CD4-positive, alpha-beta T cell treated with Interleukin-4 for 1 hour (primary cell): ENCODE results near the gene NSMCE1.

ENCODE experiments used
- DNase-seq, 2 donors: peaks; one replicate each; pipeline ENCODE4 v3.0.0-alpha.2; 2020 to 2022

The NSMCE1 gene

DNA sequence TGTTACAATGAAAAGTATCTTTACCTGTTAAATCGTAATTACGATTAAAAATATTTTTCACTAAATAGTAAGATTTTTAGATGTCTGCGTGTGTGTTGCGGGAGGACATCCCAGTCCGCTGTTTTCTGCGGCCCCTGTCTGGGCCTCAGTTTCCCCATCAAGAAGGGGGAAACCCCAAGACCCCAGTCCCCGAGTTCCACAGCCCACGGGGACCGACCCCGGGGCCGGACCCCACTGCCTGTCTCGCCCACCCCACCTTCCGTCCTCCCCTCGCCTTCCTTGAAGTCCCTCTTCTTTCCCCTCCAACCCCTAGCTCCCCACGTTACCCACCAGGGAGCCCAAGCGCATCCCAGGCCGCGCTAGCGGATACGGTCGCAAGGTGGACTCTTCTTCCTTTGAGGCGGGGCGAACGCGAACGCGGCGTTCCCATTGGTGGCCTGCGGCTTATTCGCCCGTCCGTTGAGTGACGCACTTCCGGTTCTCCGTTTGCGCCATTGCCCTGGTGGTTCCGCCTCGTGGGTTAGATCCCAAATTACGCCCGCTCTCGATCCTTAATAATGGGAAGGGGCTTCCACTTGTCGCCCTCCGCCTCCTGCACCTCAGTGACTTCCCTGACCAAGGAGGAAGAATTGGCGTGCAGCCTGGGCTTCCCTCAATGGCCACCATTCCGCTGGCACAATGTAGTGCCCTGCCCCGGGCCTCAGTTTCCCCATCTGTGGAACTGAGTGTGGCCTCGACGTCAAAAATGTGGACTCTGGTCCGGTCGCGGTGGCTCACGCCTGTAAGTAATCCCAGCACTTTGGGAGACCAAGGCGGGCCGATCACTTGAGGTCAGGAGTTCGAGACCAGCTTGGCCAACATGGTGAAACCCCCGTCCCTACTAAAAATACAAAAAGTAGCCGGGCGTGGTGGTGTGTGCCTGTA is at the start of gene NSMCE1:
TSS of gene NSMCE1 (minus strand) at position 397 of the 924 bp plus-strand sequence. CDS start 11,202 bp downstream, outside the sequence.
- DNase-seq: peak; percentile 96 to 97

- peak in 1 of 2 donors; percentile 52 for DNase-seq
Measured at GRCh38 chr16:27317738-27318391, 49.3 kb upstream of the NSMCE1 start.

GRCh38 chr16:27317320-27317719 is 48.7 kb upstream of the NSMCE1 start:
- peak; percentile 16 to 28 for DNase-seq

- DNase-seq: peak; percentile 23
Measured at GRCh38 chr16:27316038-27316680, 47.6 kb upstream of the NSMCE1 start.

DNA sequence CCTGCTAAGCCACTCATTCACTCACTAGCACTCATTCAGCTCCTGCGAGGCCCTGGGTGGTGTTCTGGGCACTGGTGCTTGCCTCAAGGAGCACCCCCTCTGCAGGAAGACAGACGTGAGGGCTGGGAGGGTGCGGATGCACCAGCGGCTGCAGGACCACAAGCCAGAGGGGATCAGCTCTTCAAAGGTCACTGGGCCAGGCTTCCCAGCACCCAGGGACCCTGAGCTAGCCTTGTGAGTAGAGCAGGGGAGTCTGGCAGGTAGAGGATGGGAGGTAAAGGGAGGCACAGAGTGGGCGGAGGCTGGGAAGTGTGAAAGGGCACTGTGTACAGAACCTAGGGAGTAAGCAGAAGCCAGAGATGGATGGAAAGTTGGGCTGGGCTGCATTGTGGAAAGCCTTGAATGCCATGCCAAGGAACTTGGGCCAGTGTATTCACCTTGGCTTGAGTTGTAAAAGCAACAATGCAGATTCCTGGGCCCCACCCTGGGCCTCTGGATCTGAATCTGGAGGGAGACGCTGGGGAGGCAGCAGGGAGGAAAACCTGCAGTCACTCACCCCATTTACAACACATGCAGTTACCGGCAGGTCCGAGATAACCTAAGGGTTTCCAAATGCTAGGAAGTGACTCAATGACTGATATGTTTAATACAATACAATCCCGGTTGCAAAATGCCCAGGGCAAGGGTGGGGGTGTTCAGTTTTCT is 46.9 kb upstream of the NSMCE1 start:
- peak; percentile 62 to 69 for DNase-seq

DNA sequence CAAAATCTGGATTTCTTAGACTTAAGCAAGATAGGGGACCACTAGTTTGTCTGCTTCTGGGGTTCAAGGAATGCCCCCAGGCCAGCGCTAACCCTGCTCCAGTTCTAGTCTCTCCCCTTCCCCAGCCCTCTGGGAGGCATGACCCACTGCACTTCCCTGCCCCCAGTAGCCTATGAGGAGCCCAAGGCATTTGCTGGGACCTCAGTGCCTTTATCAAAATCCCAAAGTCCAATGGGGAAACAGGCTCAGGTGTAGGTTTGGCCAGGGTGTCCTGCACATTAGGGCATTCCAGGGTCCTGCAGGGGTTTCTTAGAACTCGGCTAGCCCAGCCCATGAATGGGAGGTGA is 46.4 kb upstream of the NSMCE1 start:
- DNase-seq: no peak

GRCh38 chr16:27314161-27314723 is 45.7 kb upstream of the NSMCE1 start:
- DNase-seq: peak; percentile 71 to 78

DNA sequence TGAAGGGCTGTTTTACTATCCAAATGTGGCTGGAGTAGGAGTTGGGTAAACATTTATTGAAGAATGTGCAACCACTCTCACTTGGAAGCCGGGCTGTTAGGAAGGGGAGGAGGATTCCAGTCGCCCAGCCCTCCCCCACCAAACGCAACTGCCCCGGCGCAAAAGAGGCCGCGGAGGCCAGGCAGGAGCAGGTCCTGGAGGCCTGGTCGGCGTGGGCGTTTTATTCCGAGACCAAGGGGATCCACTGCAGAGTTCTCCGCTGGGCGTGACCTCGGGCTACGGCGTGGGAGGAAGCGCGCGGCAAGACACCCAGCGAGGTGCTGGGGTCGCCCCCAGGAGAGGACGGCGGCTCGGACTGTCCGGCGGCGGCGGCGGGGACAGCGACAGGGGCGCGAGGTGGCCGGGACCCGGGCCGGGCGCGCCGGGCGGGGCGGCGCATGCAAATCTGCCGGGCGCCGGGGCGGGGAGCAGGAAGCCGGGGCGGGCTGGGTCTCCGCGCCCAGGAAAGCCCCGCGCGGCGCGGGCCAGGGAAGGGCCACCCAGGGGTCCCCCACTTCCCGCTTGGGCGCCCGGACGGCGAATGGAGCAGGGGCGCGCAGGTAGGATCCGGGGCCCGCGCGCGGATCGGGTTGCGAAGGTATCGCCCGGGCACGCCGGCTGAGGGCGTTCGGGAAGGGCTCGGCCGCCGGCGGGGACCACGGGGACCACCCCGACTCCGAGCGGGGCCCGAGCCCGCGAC is 45.0 kb upstream of the NSMCE1 start, which contains the start of gene IL4R:
TSS of gene IL4R (plus strand) at position 553 of the 739 bp plus-strand sequence. CDS start 26,230 bp downstream, outside the sequence.
- peak; percentile 67 to 69 for DNase-seq

DNA sequence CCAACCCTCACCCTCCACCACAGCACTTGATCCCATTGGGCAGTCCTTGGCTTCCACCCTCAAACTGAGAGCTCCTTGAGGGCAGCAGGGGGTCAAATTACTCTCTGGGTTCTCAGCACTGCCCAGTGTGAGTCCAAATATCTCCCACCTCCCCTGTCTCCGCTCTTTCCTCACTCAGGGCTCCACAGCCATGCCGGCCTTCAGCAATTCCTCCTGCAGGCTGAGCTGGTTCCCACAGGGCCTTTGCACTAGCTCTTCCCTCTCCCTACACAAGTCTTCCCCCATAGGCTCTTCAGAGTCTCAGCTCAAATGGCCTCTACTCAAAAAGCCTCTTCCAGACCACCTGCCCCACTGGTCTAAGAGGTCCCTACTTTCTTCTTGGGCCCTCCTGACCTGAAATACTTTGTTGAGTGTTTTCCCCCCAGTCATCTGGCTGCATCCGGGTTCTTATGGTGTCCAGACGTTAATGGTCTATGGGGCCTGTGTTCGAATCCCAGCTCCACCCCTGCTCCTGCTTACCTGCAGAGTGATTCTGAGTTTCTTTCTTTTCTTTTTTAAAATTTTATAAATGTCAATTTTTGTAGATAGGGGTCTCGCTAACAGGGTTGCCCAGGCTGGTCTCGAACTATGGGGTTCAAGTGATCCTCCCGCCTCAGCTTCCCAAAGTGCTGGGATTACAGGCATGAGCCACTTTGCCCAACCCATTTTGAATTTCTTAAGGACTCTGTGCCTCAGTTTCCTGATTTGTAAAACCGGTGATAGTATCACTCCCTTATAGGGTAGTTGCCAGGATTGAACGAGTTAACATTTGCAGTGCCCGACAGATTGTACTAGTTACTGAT is 44.2 kb upstream of the NSMCE1 start:
- no peak for DNase-seq

DNA sequence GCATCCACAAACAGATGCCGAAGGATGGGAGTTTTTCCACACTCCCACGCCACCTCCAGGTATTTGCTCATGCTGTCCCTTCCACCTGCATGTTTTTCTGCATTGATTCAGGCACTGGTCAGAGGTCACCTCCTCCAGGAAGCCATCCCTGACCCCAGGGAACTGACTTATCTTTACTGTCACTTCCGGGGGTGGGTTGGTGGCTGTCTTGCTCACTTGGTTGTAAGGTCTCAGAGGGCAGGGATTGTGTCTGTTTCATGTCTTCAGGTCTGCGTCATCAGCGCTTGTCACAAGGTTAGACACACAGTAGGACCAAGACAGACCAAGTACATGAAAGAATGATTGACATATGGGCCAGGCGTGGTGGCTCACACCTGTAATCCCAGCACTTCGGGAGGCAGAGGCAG is 43.3 kb upstream of the NSMCE1 start:
- no peak for DNase-seq

- no peak for DNase-seq
Measured at GRCh38 chr16:27311448-27311830, 42.9 kb upstream of the NSMCE1 start.

- no peak for DNase-seq
Measured at GRCh38 chr16:27310576-27311447, 42.2 kb upstream of the NSMCE1 start.

DNA sequence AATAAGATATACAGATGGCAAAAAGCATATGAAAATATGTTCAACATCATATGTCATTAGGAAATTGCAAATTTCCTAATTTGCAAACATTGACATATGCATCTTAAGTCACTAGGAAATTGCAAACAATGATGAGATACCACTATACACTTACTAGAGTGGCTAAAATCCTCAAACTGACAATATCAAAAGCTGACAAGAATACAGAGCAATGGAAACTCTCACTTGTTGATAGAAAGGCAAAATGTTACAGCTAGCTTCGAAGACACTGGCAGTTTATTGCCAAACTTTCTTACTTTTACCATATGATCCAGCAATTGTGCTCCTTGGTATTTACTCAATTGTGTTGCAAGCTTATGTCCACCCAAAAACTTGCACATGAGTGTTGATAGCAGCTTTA is 40.2 kb upstream of the NSMCE1 start:
- DNase-seq: no peak

DNA sequence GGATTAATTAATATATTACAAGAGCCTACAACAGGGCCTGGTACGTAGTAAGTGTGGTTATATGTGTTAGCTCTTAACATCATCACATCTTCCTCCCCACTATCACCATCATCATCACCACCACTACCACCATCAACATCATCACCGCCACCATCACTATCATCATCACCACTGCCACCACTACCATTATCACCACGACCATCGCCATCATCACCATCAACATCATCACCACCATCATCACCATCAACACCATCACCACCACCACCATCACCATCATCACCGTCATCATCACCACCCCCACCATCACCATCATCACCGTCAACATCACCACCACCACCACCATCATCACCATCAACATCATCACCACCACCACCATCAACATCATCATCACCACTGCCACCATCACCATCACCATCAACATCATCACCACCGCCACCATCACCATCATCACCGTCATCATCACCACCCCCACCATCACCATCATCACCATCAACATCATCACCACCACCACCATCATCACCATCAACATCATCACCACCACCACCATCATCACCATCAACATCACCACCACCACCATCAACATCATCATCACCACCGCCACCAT is 37.4 kb upstream of the NSMCE1 start:
- no peak for DNase-seq

GRCh38 chr16:27304881-27305745 is 36.5 kb upstream of the NSMCE1 start:
- DNase-seq: no peak

DNA sequence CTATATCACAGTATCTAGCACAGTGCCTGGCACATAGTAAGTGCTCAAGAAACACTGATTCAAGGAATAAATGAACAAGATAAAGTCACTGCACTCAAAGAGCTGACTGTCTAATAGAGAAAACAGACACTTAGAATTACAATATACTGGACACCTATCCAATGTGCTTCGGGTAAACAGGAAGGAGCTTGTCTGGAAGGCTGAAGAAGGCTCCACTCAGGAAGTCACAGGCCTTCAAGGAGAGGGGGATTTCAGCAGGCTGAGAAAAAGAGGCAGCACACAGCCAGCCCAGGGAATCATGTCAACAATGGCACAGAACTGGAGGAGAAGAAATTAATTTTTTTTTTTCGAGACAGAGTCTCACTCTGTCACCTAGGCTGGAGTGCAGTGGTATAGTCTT is 35.5 kb upstream of the NSMCE1 start:
- DNase-seq: no peak

DNA sequence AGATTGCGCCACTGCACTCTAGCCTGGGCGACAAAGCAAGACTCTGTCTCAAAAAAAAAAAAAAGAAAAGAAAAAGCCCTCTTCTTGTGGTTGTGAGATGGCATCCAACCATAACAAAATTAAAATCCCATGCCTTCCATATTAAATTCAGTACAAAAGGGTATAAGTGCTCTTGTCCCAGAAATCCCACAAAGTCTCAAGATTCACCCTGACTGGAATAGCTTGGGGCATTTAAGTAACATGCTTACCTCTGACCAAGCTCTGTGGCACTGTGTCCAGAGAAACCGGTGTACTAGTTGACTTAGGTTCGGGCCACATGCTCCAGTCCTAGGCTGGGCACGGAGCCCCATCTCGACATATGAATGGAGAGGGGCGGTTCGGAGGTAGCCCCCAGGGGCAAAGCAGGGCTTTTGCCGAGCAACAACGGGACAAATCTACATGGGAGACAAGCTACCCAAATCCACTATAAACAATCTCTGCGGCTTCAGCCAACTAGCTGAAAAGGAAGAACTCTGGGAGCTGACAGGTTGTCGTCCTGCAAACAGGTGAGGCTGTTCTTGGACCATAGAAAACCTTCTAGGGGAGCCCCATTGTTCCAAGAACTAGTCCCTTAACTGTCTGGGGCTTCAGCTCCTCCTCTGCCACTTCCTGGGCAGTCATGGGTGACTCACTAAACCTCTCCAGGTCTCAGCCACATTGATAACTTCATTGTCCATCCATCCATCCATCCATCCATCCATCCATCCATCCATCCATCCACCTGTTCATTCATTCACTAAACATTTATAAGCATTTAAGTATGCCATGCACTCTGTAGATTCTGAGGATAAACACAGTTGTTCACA is 34.9 kb upstream of the NSMCE1 start:
- DNase-seq: no peak
